ENCODE data around the gene KCNAB2.

DNA sequence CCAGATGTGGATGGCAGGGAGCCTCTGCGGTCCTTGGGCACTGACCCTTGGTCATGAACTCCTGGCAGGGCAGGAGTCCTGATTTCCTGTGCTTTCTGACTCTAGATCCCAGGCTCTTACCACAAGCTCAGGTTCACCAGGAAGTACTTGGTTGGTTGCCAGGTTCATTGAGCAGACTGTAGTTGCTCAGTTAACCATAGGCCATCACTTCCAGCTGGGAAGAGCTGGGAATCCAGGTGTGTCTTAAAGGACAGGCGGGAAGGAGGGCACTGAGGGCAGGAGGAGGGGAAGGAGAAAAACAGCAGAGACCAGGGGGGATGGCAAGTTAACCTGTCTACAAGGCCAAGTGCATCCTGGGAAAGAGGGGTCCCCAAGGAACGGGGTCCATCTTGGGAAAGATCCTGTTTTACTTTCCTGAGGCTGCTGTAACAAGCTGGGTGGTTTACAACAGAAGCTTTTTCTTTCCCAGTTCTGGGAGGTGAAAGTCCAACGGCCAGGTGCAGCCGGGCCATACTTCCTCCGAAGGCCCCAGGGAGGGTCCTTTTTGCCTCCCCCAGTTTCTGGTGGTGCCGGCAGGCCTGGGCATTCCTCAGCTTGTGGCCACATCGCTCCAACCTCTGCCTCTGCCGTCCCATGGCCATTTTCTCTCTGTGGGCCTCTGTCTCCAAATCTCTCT lies 11.6 kb downstream of the KCNAB2 start:
- no peak for TF ChIP-seq POLR2A (IDR thresholded peaks at IDR 0.05)
- TF ChIP-seq, protein P1, sequence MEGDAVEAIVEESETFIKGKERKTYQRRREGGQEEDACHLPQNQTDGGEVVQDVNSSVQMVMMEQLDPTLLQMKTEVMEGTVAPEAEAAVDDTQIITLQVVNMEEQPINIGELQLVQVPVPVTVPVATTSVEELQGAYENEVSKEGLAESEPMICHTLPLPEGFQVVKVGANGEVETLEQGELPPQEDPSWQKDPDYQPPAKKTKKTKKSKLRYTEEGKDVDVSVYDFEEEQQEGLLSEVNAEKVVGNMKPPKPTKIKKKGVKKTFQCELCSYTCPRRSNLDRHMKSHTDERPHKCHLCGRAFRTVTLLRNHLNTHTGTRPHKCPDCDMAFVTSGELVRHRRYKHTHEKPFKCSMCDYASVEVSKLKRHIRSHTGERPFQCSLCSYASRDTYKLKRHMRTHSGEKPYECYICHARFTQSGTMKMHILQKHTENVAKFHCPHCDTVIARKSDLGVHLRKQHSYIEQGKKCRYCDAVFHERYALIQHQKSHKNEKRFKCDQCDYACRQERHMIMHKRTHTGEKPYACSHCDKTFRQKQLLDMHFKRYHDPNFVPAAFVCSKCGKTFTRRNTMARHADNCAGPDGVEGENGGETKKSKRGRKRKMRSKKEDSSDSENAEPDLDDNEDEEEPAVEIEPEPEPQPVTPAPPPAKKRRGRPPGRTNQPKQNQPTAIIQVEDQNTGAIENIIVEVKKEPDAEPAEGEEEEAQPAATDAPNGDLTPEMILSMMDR (IDR thresholded peaks at IDR 0.05): no peak

Data from lower leg skin (tissue), 3 donors.